Heart left ventricle (tissue), 13 donors: ENCODE measurements around the gene TNFAIP1.

Source experiments
- POLR2A ChIP-seq, 2 donors: fragments of 450-650 bp; IDR thresholded peaks; one replicate each; pipeline ENCODE4 v1.6.1; 2017; ENCODE audit warnings: antibody characterized with exemption in 2 of 2, mild to moderate bottlenecking in 2 of 2, moderate library complexity in 2 of 2
- TF ChIP-seq, protein P1 (sequence below), 12 donors: fragments of 200-600 bp; sonication (generic) in 4 of 12; IDR thresholded peaks; one replicate each; pipeline versions ENCODE4 v1.5.0 to v1.8.0; 2018 to 2022; ENCODE audit warnings: antibody characterized with exemption in 12 of 12, mild to moderate bottlenecking in 5 of 12
- donor health status: ischemic (EF 13 %, LVEDD 7.1; RV severe dilation, severe dysfunction).
- donor health status: DM: no; HTN: yes; CAD: no.
- donor health status: DM: no; HTN: no; CAD: no.
- donor health status: ischemic (EF 25% LVEDD 6.9; RV normal size, moderate dysfunction).
- donor health status: ischemic (EF 25% LVEDD 5.7; RV mildly dilated, moderate dysfunction).
- donor health status: ischemic (EF 35%, LVEDD 5.7; RV mildly dilated, moderate dysfunction).
- donor health status: nonischemic (EF 11% LVEDD 7.7; RV severe dilation, severe dysfunction).
- donor health status: DM: yes; HTN: yes; CAD: no.
- donor health status: PGD.
- donor health status: ischemic (EF 29% LVEDD 5.4; RV normal size, mild dysfunction).
- donor health status: nonischemic (EF 23%, LVEDD 6.1; RV moderate dilation, normal function).

GRCh38 chr17:28384281-28385036, 48.9 kb downstream of the TNFAIP1 start:
- peak in 1 of 2 donors; percentile 13 for TF ChIP-seq POLR2A (IDR thresholded peaks at IDR 0.05)
- TF ChIP-seq, protein P1, sequence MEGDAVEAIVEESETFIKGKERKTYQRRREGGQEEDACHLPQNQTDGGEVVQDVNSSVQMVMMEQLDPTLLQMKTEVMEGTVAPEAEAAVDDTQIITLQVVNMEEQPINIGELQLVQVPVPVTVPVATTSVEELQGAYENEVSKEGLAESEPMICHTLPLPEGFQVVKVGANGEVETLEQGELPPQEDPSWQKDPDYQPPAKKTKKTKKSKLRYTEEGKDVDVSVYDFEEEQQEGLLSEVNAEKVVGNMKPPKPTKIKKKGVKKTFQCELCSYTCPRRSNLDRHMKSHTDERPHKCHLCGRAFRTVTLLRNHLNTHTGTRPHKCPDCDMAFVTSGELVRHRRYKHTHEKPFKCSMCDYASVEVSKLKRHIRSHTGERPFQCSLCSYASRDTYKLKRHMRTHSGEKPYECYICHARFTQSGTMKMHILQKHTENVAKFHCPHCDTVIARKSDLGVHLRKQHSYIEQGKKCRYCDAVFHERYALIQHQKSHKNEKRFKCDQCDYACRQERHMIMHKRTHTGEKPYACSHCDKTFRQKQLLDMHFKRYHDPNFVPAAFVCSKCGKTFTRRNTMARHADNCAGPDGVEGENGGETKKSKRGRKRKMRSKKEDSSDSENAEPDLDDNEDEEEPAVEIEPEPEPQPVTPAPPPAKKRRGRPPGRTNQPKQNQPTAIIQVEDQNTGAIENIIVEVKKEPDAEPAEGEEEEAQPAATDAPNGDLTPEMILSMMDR (IDR thresholded peaks at IDR 0.05): no peak
